ENCODE results near the gene IGFBP3.

The IGFBP3 gene

GRCh38 chr7:45890902-45891461 lies 30.1 kb downstream of the IGFBP3 start:
- no peak overlapping the region for H3K9ac ChIP-seq (ENCODE audit: low read length)
- no peaks in the 10 kb centered on the region for H3K4me1 ChIP-seq (ENCODE audit: low read length)
- no peaks in the 10 kb centered on the region for H3K9me3 ChIP-seq (replicated peaks; ENCODE audit: insufficient read depth, low read length)
- H3K4me3 ChIP-seq (ENCODE audit: low read length): no peak overlapping the region
- H4K20me1 ChIP-seq (ENCODE audit: insufficient read depth, low read length): no peaks in the 10 kb centered on the region
- no peaks in the 10 kb centered on the region for H3K27me3 ChIP-seq (replicated peaks; ENCODE audit: insufficient read depth, low read length)
- no peak overlapping the region for H3K4me2 ChIP-seq (ENCODE audit: low read depth, low read length)
- no peak overlapping the region for H3K27ac ChIP-seq (ENCODE audit: low read length)
- H3K79me2 ChIP-seq (ENCODE audit: low read length): no peaks in the 10 kb centered on the region
- no peaks in the 10 kb centered on the region for H3K9me2 ChIP-seq (replicated peaks; ENCODE audit: insufficient read depth, low read length)
- no peak overlapping the region for H2AFZ ChIP-seq (ENCODE audit: low read length)
- H3K36me3 ChIP-seq (replicated peaks; ENCODE audit: insufficient read depth, low read length): no peaks in the 10 kb centered on the region
- H3F3A ChIP-seq (ENCODE audit: insufficient read depth, low read length): no peaks in the 10 kb centered on the region
- no peak for TF ChIP-seq EZH2 (optimal IDR thresholded peaks at IDR 0.05; ENCODE audit: low read depth, low read length)
- peak; percentile 69 for TF ChIP-seq CTCF (IDR thresholded peaks at IDR 0.05; ENCODE audit: low read length)
- no peak for TF ChIP-seq EZH2phosphoT487 (IDR thresholded peaks at IDR 0.05; ENCODE audit: low read length)
- DNase-seq: peak; percentile 54

- H3K27ac ChIP-seq (ENCODE audit: low read length): no peak overlapping the region
- no peaks in the 10 kb centered on the region for H4K20me1 ChIP-seq (ENCODE audit: insufficient read depth, low read length)
- no peaks in the 10 kb centered on the region for H3K79me2 ChIP-seq (ENCODE audit: low read length)
- no peaks in the 10 kb centered on the region for H3K9me2 ChIP-seq (replicated peaks; ENCODE audit: insufficient read depth, low read length)
- H2AFZ ChIP-seq (ENCODE audit: low read length): no peak overlapping the region
- H3F3A ChIP-seq (ENCODE audit: insufficient read depth, low read length): no peaks in the 10 kb centered on the region
- no peaks in the 10 kb centered on the region for H3K4me1 ChIP-seq (ENCODE audit: low read length)
- H3K9ac ChIP-seq (ENCODE audit: low read length): no peak overlapping the region
- no peaks in the 10 kb centered on the region for H3K9me3 ChIP-seq (replicated peaks; ENCODE audit: insufficient read depth, low read length)
- no peak overlapping the region for H3K4me3 ChIP-seq (ENCODE audit: low read length)
- H3K36me3 ChIP-seq (replicated peaks; ENCODE audit: insufficient read depth, low read length): no peaks in the 10 kb centered on the region
- H3K4me2 ChIP-seq (ENCODE audit: low read depth, low read length): no peak overlapping the region
- no peak for TF ChIP-seq CTCF (IDR thresholded peaks at IDR 0.05; ENCODE audit: low read length)
- TF ChIP-seq EZH2 (optimal IDR thresholded peaks at IDR 0.05; ENCODE audit: low read depth, low read length): no peak
- no peak for TF ChIP-seq EZH2phosphoT487 (IDR thresholded peaks at IDR 0.05; ENCODE audit: low read length)
- DNase-seq: no peak
- no peaks in the 10 kb centered on the region for H3K27me3 ChIP-seq (replicated peaks; ENCODE audit: insufficient read depth, low read length)
Observed at GRCh38 chr7:45890125-45890901, 30.8 kb downstream of the IGFBP3 start.

- no peak for DNase-seq
- H3K4me3 ChIP-seq (ENCODE audit: low read length): no peak overlapping the region
- no peak for TF ChIP-seq EZH2phosphoT487 (IDR thresholded peaks at IDR 0.05; ENCODE audit: low read length)
- no peak for TF ChIP-seq EZH2 (optimal IDR thresholded peaks at IDR 0.05; ENCODE audit: low read depth, low read length)
- TF ChIP-seq CTCF (IDR thresholded peaks at IDR 0.05; ENCODE audit: low read length): no peak
Observed at GRCh38 chr7:45889367-45890067, 31.6 kb downstream of the IGFBP3 start.

More at GRCh38 chr7:45889367-45890067, 31.6 kb downstream of the IGFBP3 start:
- Histone ChIP-seq H3K4me1 (ENCODE audit: low read length) (no peaks in the 10 kb centered on the region), H2AFZ (ENCODE audit: low read length) (no peak overlapping the region), H3K27ac (ENCODE audit: low read length) (no peak overlapping the region), H3F3A (ENCODE audit: insufficient read depth, low read length) (no peaks in the 10 kb centered on the region), H3K36me3 (replicated peaks; ENCODE audit: insufficient read depth, low read length) (no peaks in the 10 kb centered on the region), H3K27me3 (replicated peaks; ENCODE audit: insufficient read depth, low read length) (no peaks in the 10 kb centered on the region), H4K20me1 (ENCODE audit: insufficient read depth, low read length) (no peaks in the 10 kb centered on the region), H3K9ac (ENCODE audit: low read length) (no peak overlapping the region), H3K79me2 (ENCODE audit: low read length) (no peaks in the 10 kb centered on the region), H3K9me3 (replicated peaks; ENCODE audit: insufficient read depth, low read length) (no peaks in the 10 kb centered on the region), H3K4me2 (ENCODE audit: low read depth, low read length) (no peak overlapping the region), H3K9me2 (replicated peaks; ENCODE audit: insufficient read depth, low read length) (no peaks in the 10 kb centered on the region)

Measured in MM.1S (cell line).